ENCODE results near the gene ANKRD44. TPM values are rescaled to one million over a fixed set of nuclear protein-coding genes. Genes with fewer than 3 reads are reported as not detected.
"Not testable (repeated sequence)": the region's sequence is repeated elsewhere in the genome, so short reads cannot be mapped to it uniquely, and the experiment has no call there.

ANKRD44 gene
- polyA plus RNA-seq, 2 of the 4 experiments (the other 2 are of a cell fraction), result 0.97 to 5.9 TPM

DNA sequence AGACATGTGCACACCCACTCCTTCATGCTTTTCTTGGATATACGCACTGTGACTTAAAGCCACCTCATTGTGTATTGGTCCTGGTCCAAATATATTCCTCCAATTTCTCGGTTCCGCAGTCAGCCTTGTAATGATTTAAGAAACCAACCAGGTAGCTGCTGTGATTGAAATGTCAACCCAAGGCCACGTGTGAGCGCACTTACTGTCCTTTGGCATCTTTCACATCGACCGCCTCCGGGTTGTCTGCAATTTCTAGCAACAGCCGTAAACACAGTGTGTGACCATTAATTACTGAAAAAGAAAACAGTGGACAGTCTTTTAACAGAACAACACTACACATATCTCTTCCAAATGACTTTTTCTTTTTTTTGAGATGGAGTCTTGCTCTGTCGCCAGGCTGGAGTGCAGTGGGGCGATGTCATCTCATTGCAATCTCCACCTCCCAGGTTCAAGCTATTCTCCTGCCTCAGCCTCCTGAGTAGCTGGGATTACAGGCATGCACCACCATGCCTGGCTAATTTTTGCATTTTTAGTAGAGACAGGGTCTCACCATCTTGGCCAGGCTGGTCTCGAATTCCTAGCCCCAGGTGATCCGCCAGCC lies 301.7 kb downstream of the ANKRD44 start:
- DNase-seq (ENCODE audit: low read depth in 1 of 2, low spot score in 1 of 2); POLR2A ChIA-PET; FAIRE-seq; H3K4me2 ChIP-seq; H3K27ac ChIP-seq; ATAC-seq; H3K9me3 ChIP-seq; H3K4me3 ChIP-seq; H3K4me1 ChIP-seq: not testable (repeated sequence)
- 91% methylated on average over 13 of the region's 13 CpGs for WGBS (ENCODE audit: missing lambda C conversion rate)
- CTCF ChIA-PET, result interaction anchor here (0.9 kb wide), 1 partner anchor 20 kb away, joined by 4 read pairs; no protein-coding TSS in a partner anchor

DNA sequence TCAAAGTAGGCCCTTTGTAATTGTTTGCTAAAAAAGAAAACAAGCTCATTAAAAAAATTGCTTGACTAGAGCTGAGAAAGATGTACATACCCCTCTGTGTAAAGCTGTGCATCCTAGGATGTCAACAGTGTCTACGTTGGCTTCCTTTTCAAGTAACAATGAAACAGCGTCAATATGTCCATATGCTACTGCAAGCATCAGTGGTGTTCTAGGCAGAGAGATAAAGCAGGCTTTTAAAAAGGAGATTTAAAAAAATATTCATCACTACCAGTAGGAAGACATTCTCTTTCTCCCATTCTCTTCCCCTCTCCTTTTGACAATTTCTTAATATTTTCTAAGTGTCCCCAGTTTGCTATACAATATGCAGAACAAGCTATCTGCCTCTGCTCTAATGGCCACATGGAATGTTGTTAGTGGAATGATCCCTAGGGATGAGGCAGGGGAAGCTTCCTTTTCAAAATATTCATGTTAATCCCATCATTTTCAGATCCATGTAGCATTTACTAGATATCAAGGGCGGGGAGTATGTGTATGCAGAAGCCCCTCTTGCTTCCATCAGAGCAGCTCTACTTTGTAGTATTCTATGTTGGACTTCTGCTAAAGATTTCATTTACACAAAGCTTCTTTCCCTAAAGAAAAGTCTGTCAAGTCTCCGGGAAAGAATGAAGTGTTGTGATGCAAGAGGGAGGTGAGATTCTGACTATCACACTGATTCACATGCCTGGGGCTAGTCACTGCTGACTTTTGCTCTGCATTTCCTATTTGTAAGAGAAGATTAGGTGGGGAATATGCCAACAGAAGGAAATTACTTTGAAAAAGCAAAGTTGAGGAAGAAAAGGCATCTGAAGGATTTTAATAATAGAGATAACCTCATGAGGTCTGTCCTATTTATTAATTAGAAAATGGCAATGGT lies 302.6 kb downstream of the ANKRD44 start:
- Histone ChIP-seq H3K4me2 (peak overlapping the region; percentile 2; the same call in 1 of the 3 replicates), H3K4me3 (no peak overlapping the region), H3K27ac (no peak overlapping the region), H3K9me3 (no peaks in the 10 kb centered on the region), H3K4me1 (no peaks in the 10 kb centered on the region)
- WGBS (ENCODE audit: missing lambda C conversion rate), result 57% methylated on average over 4 of the region's 4 CpGs
- TF ChIP-seq, protein P1, sequence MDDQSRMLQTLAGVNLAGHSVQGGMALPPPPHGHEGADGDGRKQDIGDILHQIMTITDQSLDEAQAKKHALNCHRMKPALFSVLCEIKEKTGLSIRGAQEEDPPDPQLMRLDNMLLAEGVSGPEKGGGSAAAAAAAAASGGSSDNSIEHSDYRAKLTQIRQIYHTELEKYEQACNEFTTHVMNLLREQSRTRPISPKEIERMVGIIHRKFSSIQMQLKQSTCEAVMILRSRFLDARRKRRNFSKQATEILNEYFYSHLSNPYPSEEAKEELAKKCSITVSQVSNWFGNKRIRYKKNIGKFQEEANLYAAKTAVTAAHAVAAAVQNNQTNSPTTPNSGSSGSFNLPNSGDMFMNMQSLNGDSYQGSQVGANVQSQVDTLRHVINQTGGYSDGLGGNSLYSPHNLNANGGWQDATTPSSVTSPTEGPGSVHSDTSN (IDR thresholded peaks at IDR 0.05), result no peak
- TF ChIP-seq SREBF2 (IDR thresholded peaks at IDR 0.05), result no peak
- TF ChIP-seq, protein P2, sequence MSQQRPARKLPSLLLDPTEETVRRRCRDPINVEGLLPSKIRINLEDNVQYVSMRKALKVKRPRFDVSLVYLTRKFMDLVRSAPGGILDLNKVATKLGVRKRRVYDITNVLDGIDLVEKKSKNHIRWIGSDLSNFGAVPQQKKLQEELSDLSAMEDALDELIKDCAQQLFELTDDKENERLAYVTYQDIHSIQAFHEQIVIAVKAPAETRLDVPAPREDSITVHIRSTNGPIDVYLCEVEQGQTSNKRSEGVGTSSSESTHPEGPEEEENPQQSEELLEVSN (IDR thresholded peaks at IDR 0.05; ENCODE audit: borderline replicate concordance, low read depth), result no peak
- TF ChIP-seq, protein P3, sequence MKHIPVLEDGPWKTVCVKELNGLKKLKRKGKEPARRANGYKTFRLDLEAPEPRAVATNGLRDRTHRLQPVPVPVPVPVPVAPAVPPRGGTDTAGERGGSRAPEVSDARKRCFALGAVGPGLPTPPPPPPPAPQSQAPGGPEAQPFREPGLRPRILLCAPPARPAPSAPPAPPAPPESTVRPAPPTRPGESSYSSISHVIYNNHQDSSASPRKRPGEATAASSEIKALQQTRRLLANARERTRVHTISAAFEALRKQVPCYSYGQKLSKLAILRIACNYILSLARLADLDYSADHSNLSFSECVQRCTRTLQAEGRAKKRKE (CRISPR knock-in tag; IDR thresholded peaks at IDR 0.05; ENCODE audit: low read depth), result no peak
- no peak for TF ChIP-seq CHD4 (IDR thresholded peaks at IDR 0.05; ENCODE audit: borderline replicate concordance)
- TF ChIP-seq, protein P4, sequence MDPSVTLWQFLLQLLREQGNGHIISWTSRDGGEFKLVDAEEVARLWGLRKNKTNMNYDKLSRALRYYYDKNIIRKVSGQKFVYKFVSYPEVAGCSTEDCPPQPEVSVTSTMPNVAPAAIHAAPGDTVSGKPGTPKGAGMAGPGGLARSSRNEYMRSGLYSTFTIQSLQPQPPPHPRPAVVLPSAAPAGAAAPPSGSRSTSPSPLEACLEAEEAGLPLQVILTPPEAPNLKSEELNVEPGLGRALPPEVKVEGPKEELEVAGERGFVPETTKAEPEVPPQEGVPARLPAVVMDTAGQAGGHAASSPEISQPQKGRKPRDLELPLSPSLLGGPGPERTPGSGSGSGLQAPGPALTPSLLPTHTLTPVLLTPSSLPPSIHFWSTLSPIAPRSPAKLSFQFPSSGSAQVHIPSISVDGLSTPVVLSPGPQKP (IDR thresholded peaks at IDR 0.05; ENCODE audit: low read depth, low read length), result no peak
- no peak for TF ChIP-seq HOXB13 (CRISPR knock-in tag; IDR thresholded peaks at IDR 0.05; ENCODE audit: low read depth)
- TF ChIP-seq RFX5 (IDR thresholded peaks at IDR 0.05), result no peak
- no peak for TF ChIP-seq FOSB (CRISPR knock-in tag; IDR thresholded peaks at IDR 0.05)
- no peak for TF ChIP-seq GATA3 (IDR thresholded peaks at IDR 0.05; ENCODE audit: borderline replicate concordance)
- TF ChIP-seq NPAS2 (CRISPR knock-in tag; IDR thresholded peaks at IDR 0.05; ENCODE audit: borderline replicate concordance), result no peak
- TF ChIP-seq ESRRA (IDR thresholded peaks at IDR 0.05; ENCODE audit: borderline replicate concordance, low read length), result no peak
- TF ChIP-seq, protein P5, sequence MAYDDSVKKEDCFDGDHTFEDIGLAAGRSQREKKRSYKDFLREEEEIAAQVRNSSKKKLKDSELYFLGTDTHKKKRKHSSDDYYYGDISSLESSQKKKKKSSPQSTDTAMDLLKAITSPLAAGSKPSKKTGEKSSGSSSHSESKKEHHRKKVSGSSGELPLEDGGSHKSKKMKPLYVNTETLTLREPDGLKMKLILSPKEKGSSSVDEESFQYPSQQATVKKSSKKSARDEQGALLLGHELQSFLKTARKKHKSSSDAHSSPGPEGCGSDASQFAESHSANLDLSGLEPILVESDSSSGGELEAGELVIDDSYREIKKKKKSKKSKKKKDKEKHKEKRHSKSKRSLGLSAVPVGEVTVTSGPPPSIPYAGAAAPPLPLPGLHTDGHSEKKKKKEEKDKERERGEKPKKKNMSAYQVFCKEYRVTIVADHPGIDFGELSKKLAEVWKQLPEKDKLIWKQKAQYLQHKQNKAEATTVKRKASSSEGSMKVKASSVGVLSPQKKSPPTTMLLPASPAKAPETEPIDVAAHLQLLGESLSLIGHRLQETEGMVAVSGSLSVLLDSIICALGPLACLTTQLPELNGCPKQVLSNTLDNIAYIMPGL (CRISPR knock-in tag; IDR thresholded peaks at IDR 0.05; ENCODE audit: borderline replicate concordance), result no peak
- TF ChIP-seq, protein P6, sequence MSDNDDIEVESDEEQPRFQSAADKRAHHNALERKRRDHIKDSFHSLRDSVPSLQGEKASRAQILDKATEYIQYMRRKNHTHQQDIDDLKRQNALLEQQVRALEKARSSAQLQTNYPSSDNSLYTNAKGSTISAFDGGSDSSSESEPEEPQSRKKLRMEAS (IDR thresholded peaks at IDR 0.05), result no peak
- no peak for TF ChIP-seq ZC3H11A (IDR thresholded peaks at IDR 0.05)
- TF ChIP-seq CHD2 (IDR thresholded peaks at IDR 0.05; ENCODE audit: low read length, partially characterized antibody), result no peak
- no peak for TF ChIP-seq BHLHE40 (IDR thresholded peaks at IDR 0.05; ENCODE audit: low read depth, low read length)
- TF ChIP-seq PHF8 (IDR thresholded peaks at IDR 0.05; ENCODE audit: borderline replicate concordance, low read depth), result no peak
- no peak for TF ChIP-seq CEBPB (IDR thresholded peaks at IDR 0.05)
- TF ChIP-seq FOSL2 (IDR thresholded peaks at IDR 0.05), result no peak
- no peak for TF ChIP-seq FOSL2 (CRISPR knock-in tag; IDR thresholded peaks at IDR 0.05)
- FAIRE-seq, result no peak
- ChIA-PET POLR2A (no interaction called here), CTCF (interaction anchor here (0.9 kb wide), 1 partner anchor 19 kb away, joined by 4 read pairs; no protein-coding TSS in a partner anchor)
- ATAC-seq, result no peak
- DNase-seq (ENCODE audit: low read depth in 1 of 2, low spot score in 1 of 2), result peak in 1 of 2 experiments; percentile 12

Data from A549 (cell line).